Effector memory CD4-positive, alpha-beta T cell (primary cell): ENCODE results near the gene NUDT7.

Experiments used
- DNase-seq, 3 donors: peaks; one replicate each; pipeline ENCODE4 v3.0.0-alpha.2; 2020
- H3K27ac ChIP-seq: 2 replicates; pipeline ENCODE4 v1.7.0; 2013; ENCODE audit warnings: mild to moderate bottlenecking, low read length, moderate library complexity; ENCODE audit not compliant: insufficient read depth, poor library complexity, severe bottlenecking
- H3K27me3 ChIP-seq: replicated peaks from 2 replicates; pipeline ENCODE4 v1.7.0; 2013; ENCODE audit warnings: mild to moderate bottlenecking, low read length; ENCODE audit not compliant: insufficient read depth, control insufficient read depth, poor library complexity, severe bottlenecking
- H3K36me3 ChIP-seq: 2 replicates; pipeline ENCODE4 v1.7.0; 2013; ENCODE audit warnings: mild to moderate bottlenecking, low read length, moderate library complexity; ENCODE audit not compliant: control insufficient read depth, insufficient read depth
- H3K4me1 ChIP-seq: 2 replicates; pipeline ENCODE4 v1.7.0; 2013; ENCODE audit warnings: low read length, mild to moderate bottlenecking; ENCODE audit not compliant: control insufficient read depth, insufficient read depth, poor library complexity, severe bottlenecking
- H3K4me3 ChIP-seq: 2 replicates; pipeline ENCODE4 v1.7.0; 2013; ENCODE audit warnings: low read length, low read depth, mild to moderate bottlenecking; ENCODE audit not compliant: insufficient read depth, poor library complexity, severe bottlenecking
- H3K9me3 ChIP-seq: 2 replicates; pipeline ENCODE4 v1.7.0; 2013; ENCODE audit warnings: mild to moderate bottlenecking, low read length, moderate library complexity; ENCODE audit not compliant: control insufficient read depth

Gene NUDT7

DNA sequence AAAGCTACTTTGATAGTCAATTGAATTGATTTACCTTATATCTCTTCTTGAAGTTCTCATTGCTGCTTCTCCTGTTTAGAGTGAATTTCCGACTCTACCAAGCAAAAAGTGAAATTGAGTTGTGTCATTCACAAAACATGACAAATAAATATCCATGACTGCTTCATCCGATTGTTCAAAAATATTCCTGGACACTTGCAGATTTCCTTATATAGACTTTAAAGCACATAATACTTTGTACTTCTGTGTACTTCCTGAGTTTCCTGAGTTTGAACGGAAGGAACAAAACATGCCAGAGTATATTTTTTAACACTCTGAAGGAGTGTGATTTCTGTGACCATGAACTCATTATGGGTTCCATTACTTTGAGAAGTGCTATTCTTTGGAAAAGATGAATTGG, 45.5 kb downstream of the NUDT7 start:
- Histone ChIP-seq H3K27me3 (no peaks in the 10 kb centered on the region), H3K4me3 (no peak overlapping the region), H3K9me3 (no peaks in the 10 kb centered on the region), H3K27ac (no peak overlapping the region), H3K36me3 (no peaks in the 10 kb centered on the region), H3K4me1 (no peaks in the 10 kb centered on the region)
- no peak for DNase-seq

DNA sequence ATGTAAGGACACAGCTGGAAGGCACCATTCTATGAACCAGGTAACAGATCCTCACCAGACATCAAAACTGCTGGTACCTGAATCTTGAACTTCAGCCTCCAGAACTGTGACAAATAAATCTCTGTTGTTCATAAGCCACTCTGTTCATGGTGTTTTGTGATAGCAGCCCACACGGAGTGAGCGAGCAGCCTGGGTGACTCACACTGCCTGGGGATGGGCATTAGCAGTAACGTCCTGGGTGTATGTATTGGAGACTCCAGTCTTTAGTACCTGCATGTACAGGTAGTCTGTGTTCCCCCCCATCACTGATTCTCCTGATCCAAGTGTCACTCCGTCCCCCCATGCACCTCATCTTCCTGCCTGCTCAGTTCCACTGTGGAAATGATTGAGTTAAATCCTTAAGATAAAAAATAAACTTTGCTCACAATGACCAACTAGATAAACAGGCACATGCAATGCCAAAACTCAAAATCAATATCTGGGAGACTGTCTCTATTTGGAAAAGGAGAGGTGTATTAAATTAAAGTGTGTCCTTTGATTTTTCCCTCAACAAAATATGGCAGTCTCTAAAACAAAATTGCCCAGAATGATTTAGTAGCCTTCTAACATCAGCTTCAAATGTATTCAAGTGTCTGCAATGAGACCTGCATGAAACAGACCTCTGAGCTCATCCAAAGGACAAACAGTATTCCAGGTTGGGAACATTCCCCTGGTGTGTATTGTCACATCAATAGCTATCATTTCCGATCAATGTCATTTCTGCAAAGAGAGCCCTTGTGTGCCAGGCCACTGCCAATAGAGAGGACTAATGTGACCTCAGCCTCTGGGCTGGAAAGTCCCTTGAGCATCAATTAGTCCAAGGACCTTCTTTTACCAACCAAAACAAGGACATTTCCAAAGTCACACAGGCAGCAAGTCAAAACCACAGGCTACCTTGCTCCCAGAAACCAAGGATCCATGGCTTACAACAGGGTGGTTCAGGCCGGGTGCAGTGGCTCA, 53.9 kb downstream of the NUDT7 start:
- H3K9me3 ChIP-seq = no peaks in the 10 kb centered on the region
- no peaks in the 10 kb centered on the region for H3K4me1 ChIP-seq
- H3K27ac ChIP-seq = no peak overlapping the region
- no peaks in the 10 kb centered on the region for H3K27me3 ChIP-seq
- no peak overlapping the region for H3K4me3 ChIP-seq
- no peaks in the 10 kb centered on the region for H3K36me3 ChIP-seq
- DNase-seq = no peak

DNA sequence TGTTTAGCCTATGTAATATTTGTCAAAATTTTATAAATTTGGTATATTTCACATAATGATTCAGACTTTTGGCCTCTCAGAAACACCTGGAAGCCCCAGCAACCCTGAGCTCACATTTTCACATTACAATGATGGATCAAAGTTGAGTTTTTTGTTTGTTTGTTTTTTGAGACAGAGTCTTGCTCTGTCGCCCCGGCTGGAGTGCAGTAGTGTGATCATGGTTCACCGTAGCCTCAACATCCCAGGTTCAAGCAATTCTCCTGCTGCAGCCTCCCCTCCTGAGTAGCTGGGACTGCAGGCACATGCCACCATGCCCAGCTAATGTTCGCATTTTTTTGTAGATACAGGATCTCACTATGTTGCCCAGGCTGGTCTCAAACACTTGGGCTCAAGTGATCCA, 55.4 kb downstream of the NUDT7 start:
- no peak for DNase-seq
- no peaks in the 10 kb centered on the region for H3K27me3 ChIP-seq
- no peaks in the 10 kb centered on the region for H3K9me3 ChIP-seq
- no peaks in the 10 kb centered on the region for H3K36me3 ChIP-seq
- no peak overlapping the region for H3K4me3 ChIP-seq
- H3K4me1 ChIP-seq = no peaks in the 10 kb centered on the region
- H3K27ac ChIP-seq = no peak overlapping the region

DNA sequence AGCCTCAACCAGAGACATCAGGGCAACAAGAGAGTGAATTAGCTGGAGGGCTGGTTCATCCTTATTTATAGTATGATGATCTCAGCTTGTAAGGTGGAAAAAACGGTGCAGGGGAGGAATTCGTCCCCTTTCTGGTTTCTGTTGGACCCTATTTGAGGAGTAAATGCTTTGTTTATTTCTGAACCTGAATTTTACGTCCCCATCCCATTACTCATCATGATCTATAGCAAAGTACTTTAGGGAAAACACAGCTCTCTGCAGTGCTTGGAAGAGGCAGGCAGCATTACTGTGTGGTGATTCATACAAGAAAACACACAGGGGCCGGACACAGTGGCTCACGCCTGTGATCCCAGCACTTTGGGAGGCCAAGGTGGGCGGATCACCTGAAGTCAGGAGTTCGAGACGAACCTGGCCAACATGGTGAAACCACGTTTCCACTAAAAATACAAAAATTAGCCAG, 58.1 kb downstream of the NUDT7 start:
- H3K27me3 ChIP-seq = no peaks in the 10 kb centered on the region
- no peaks in the 10 kb centered on the region for H3K36me3 ChIP-seq
- no peaks in the 10 kb centered on the region for H3K9me3 ChIP-seq
- no peak overlapping the region for H3K4me3 ChIP-seq
- H3K4me1 ChIP-seq = no peaks in the 10 kb centered on the region
- no peak overlapping the region for H3K27ac ChIP-seq
- DNase-seq = no peak

DNA sequence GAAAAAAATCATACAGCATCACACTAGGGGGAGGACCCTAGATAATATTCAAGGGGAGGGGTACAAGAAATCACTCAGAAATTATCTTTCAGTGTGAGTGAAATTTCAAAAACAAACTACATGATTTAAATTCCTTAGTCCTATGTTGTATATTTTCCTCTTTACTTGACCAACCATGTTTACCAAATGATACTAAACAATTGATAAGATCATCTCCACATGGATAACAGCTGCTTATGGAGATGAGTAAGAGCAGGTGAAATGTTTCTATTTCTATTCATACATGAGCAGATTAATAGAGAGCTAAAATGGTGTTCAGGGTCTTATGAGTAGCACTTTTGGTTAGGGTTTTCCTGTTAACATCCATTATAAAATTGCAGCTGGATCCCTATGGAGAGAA, 58.8 kb downstream of the NUDT7 start:
- H3K4me1 ChIP-seq = no peaks in the 10 kb centered on the region
- H3K27me3 ChIP-seq = no peaks in the 10 kb centered on the region
- H3K4me3 ChIP-seq = no peak overlapping the region
- no peak for DNase-seq
- no peak overlapping the region for H3K27ac ChIP-seq
- no peaks in the 10 kb centered on the region for H3K9me3 ChIP-seq
- H3K36me3 ChIP-seq = no peaks in the 10 kb centered on the region

DNA sequence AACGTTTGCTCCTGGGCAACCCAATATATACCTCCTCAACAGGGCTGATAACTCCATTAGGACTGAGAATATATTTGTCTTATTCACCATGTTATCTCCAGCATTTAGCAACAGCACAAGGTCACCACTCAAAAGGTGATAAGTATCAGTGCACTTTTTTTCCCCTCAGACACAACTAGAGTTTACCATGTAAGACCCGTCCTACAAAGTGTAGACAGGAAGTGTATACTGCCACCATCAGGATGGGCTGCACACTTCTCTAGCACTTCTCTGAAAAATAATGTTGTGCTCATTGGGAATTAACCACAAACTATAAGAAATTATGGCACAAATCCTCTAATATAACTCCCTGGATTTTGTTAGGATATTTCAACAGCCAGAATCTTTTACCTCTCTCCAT, 60.4 kb downstream of the NUDT7 start:
- Histone ChIP-seq H3K9me3 (no peaks in the 10 kb centered on the region), H3K27ac (no peak overlapping the region), H3K4me3 (no peak overlapping the region), H3K4me1 (no peaks in the 10 kb centered on the region), H3K36me3 (no peaks in the 10 kb centered on the region), H3K27me3 (no peaks in the 10 kb centered on the region)
- DNase-seq = no peak

DNA sequence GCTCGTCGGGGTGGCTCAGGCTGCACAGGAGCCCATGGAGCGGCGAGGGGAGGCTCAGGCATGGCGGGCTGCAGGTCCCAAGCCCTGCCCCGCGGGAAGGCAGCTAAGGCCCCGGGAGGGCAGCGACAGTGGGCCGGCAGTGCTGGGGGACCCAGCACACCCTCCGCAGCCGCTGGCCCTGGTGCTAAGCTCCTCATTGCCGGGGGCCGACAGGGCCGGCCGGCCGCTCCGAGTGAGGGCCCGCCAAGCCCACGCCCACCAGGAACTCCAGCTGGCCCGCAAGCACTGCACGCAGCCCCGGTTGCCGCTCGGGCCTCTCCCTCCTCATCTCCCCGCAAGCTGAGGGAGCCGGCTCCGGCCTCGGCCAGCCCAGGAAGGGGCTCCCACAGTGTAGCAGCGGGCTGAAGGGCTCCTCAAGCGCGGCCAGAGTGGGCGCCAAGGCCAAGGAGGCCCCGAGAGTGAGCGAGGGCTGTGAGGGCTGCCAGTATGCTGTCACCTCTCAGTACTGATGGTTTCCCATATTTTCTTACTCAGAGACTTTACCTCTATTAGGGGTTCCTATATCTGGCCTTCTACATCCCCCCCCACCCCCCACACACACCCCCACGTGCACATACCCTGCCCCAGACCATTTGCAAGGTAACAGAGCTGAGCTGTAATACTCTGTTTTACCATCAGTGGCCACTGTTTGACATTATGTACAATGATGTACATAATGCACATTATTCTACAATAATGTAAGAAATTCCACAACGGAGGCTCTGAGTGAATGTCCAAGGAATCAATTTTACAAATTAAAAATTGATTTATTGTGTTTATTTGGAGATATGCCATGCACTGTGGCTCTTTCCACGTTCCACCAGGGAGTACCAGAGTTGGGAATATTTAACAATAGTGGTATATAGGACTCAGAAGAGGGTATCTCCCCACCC, 62.4 kb downstream of the NUDT7 start:
- Histone ChIP-seq H3K4me1 (peaks cover 4% of the 10 kb centered on the region), H3K9me3 (no peaks in the 10 kb centered on the region), H3K27me3 (peaks cover 14% of the 10 kb centered on the region), H3K4me3 (no peak overlapping the region), H3K36me3 (no peaks in the 10 kb centered on the region), H3K27ac (no peak overlapping the region)
- no peak for DNase-seq

DNA sequence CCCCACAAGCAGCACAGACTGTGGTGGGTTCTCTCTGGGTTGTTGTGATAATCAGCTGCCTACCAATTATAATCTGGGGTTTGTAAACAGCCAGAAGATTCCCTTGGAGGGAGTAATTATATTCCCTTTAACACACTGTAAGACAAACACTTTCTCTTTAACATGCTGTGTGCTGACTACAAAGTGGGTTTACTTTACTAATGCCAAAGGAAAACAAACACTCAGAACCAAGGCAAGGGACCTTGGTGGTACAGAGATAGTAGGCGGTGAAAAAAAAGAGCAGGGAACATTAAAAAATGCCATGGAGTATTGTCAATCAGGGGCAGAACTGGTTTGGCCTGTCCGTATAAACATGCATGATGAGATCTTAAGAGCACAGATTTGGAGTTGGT, 63.1 kb downstream of the NUDT7 start:
- H3K4me3 ChIP-seq = no peak overlapping the region
- H3K27me3 ChIP-seq = peaks cover 18% of the 10 kb centered on the region
- no peaks in the 10 kb centered on the region for H3K36me3 ChIP-seq
- no peaks in the 10 kb centered on the region for H3K9me3 ChIP-seq
- no peak overlapping the region for H3K27ac ChIP-seq
- H3K4me1 ChIP-seq = peaks cover 4% of the 10 kb centered on the region
- DNase-seq = no peak

DNA sequence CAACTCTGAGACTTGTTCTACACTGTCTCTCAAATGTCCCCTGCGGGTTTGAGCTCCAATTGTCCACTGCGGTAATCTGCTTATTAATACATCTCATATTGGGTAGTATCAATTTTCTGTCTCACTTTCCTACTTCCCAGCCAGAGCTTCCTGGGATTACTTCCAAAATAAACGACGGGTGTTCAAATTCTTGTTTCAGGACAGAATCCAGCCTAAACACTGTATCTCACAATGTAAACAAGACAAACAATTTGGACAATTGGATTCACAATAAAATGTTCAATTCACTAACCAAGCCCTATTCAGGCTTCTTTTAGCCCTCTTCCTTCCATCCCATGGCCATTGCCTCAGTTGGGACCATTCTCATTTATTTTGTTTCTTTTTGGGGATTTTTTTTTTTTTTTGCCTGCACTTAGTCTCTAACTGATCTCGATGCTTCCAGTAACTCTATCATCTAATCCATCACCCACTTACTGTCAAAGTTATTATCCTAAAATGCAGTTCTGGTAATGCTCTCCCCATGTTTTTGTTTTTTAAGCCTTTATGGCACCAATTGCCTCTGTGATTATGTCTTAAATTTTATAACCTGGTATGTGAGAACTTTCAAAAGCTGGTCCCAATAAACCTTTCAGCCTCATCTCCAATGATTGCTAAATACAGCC, 64.0 kb downstream of the NUDT7 start:
- H3K9me3 ChIP-seq = no peaks in the 10 kb centered on the region
- no peak overlapping the region for H3K4me3 ChIP-seq
- peaks cover 4% of the 10 kb centered on the region for H3K4me1 ChIP-seq
- no peaks in the 10 kb centered on the region for H3K36me3 ChIP-seq
- H3K27ac ChIP-seq = no peak overlapping the region
- H3K27me3 ChIP-seq = peaks cover 23% of the 10 kb centered on the region
- no peak for DNase-seq
